AG10803 (cell line): ENCODE measurements around the gene ACAD10.
A peak's percentile ranks its signal among the peaks of the same experiment; 100 is the strongest.

Source experiments
- DNase-seq: peaks from one replicate; pipeline ENCODE4 v3.0.0; 2010; ENCODE audit warnings: low read depth
- H3K4me3 ChIP-seq: 2 replicates; pipeline ENCODE4 v1.5.1; 2011; ENCODE audit warnings: mild to moderate bottlenecking, low read length, control low read depth
- CTCF ChIP-seq: conservative IDR thresholded peaks from 2 replicates; pipeline ENCODE4 v1.5.1; 2011; ENCODE audit warnings: mild to moderate bottlenecking, low read length, control low read depth, inconsistent platforms

Gene ACAD10

GRCh38 chr12:111687255-111687654, 1.4 kb downstream of the ACAD10 start:
- no peak for DNase-seq
- no peak for TF ChIP-seq CTCF
- H3K4me3 ChIP-seq: peak overlapping the region; percentile 99; the same call in 1 of the 2 replicates

GRCh38 chr12:111687952-111688351, 2.1 kb downstream of the ACAD10 start:
- TF ChIP-seq CTCF: no peak

GRCh38 chr12:111691262-111691661, 5.4 kb downstream of the ACAD10 start:
- no peak for DNase-seq
- no peak overlapping the region for H3K4me3 ChIP-seq
- TF ChIP-seq CTCF: no peak

More at GRCh38 chr12:111687952-111688351, 2.1 kb downstream of the ACAD10 start:
- no peak overlapping the region for H3K4me3 ChIP-seq
- DNase-seq: no peak

- TF ChIP-seq CTCF: peak; percentile 25
- no peak overlapping the region for H3K4me3 ChIP-seq
- DNase-seq: no peak
Observed at GRCh38 chr12:111692575-111693210, 6.8 kb downstream of the ACAD10 start.

- no peak for DNase-seq
- H3K4me3 ChIP-seq: no peak overlapping the region
- no peak for TF ChIP-seq CTCF
Observed at GRCh38 chr12:111693818-111694217, 8.0 kb downstream of the ACAD10 start.

GRCh38 chr12:111699962-111700361, 14.1 kb downstream of the ACAD10 start:
- no peak for DNase-seq
- H3K4me3 ChIP-seq: no peak overlapping the region
- TF ChIP-seq CTCF: no peak

GRCh38 chr12:111705672-111706071, 19.8 kb downstream of the ACAD10 start:
- no peak for TF ChIP-seq CTCF
- no peak overlapping the region for H3K4me3 ChIP-seq

More at GRCh38 chr12:111705672-111706071, 19.8 kb downstream of the ACAD10 start:
- DNase-seq: no peak
